ENCODE measurements around the gene DNAH10.

DNA sequence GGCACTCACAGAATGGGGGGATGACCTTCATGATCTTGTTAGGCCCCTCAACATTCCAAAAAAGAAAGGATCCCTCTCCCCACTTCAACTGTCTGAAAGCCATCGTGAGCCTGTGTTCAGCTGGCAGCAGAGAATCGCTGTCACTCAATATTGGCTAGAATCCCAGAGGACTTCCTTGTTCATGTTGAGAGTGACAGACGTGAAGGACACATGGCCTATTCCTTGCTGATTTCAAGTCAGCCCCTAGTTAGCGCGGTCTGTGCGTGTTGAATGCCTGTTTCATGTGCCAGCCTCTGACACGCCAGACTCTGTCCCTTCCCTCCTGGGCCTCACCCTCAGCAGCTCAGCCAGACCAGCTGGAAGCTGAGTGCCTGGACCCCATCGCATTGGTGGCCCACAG lies 43.1 kb downstream of the DNAH10 start:
- TF ChIP-seq, protein P1, sequence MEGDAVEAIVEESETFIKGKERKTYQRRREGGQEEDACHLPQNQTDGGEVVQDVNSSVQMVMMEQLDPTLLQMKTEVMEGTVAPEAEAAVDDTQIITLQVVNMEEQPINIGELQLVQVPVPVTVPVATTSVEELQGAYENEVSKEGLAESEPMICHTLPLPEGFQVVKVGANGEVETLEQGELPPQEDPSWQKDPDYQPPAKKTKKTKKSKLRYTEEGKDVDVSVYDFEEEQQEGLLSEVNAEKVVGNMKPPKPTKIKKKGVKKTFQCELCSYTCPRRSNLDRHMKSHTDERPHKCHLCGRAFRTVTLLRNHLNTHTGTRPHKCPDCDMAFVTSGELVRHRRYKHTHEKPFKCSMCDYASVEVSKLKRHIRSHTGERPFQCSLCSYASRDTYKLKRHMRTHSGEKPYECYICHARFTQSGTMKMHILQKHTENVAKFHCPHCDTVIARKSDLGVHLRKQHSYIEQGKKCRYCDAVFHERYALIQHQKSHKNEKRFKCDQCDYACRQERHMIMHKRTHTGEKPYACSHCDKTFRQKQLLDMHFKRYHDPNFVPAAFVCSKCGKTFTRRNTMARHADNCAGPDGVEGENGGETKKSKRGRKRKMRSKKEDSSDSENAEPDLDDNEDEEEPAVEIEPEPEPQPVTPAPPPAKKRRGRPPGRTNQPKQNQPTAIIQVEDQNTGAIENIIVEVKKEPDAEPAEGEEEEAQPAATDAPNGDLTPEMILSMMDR (IDR thresholded peaks at IDR 0.05), result no peak
- TF ChIP-seq SIN3A (IDR thresholded peaks at IDR 0.05; ENCODE audit: borderline replicate concordance, insufficient read depth, low read depth, low read length), result no peak
- TF ChIP-seq POLR2AphosphoS5 (IDR thresholded peaks at IDR 0.05; ENCODE audit: low read depth, low read length), result no peak
- TF ChIP-seq, protein P2, sequence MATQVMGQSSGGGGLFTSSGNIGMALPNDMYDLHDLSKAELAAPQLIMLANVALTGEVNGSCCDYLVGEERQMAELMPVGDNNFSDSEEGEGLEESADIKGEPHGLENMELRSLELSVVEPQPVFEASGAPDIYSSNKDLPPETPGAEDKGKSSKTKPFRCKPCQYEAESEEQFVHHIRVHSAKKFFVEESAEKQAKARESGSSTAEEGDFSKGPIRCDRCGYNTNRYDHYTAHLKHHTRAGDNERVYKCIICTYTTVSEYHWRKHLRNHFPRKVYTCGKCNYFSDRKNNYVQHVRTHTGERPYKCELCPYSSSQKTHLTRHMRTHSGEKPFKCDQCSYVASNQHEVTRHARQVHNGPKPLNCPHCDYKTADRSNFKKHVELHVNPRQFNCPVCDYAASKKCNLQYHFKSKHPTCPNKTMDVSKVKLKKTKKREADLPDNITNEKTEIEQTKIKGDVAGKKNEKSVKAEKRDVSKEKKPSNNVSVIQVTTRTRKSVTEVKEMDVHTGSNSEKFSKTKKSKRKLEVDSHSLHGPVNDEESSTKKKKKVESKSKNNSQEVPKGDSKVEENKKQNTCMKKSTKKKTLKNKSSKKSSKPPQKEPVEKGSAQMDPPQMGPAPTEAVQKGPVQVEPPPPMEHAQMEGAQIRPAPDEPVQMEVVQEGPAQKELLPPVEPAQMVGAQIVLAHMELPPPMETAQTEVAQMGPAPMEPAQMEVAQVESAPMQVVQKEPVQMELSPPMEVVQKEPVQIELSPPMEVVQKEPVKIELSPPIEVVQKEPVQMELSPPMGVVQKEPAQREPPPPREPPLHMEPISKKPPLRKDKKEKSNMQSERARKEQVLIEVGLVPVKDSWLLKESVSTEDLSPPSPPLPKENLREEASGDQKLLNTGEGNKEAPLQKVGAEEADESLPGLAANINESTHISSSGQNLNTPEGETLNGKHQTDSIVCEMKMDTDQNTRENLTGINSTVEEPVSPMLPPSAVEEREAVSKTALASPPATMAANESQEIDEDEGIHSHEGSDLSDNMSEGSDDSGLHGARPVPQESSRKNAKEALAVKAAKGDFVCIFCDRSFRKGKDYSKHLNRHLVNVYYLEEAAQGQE (IDR thresholded peaks at IDR 0.05; ENCODE audit: insufficient read depth in 1 of 2, low read depth in 2 of 2, low read length in 1 of 2), result no peak
- no peak for TF ChIP-seq TCF7L2 (IDR thresholded peaks at IDR 0.05; ENCODE audit: low read depth, low read length)
